ENCODE results near the gene FERMT3.
A peak's percentile ranks its signal among the peaks of the same experiment; 100 is the strongest.

Gene FERMT3

GRCh38 chr11:64250415-64251015 lies 44.0 kb downstream of the FERMT3 start:
- Histone ChIP-seq H3K9ac (ENCODE audit: low read length) (peak overlapping the region; percentile 55), H3K9me3 (ENCODE audit: control insufficient read depth, low read length) (no peaks in the 10 kb centered on the region), H3K4me3 (ENCODE audit: low read length) (peak overlapping the region; percentile 25), H3K36me3 (ENCODE audit: control insufficient read depth, insufficient read depth, low read length) (peaks cover 8% of the 10 kb centered on the region), H3K4me1 (ENCODE audit: control insufficient read depth, insufficient read depth, low read length) (peaks cover 40% of the 10 kb centered on the region), H3K27me3 (ENCODE audit: control insufficient read depth, insufficient read depth, low read length) (peaks cover 5% of the 10 kb centered on the region)

- Histone ChIP-seq H3K4me3 (ENCODE audit: low read length) (peak within 1 kb of the TSS; percentile 65), H3K4me1 (ENCODE audit: control insufficient read depth, insufficient read depth, low read length) (peaks cover 34% of the 10 kb centered on the region), H3K9me3 (ENCODE audit: control insufficient read depth, low read length) (no peaks in the 10 kb centered on the region), H3K27me3 (ENCODE audit: control insufficient read depth, insufficient read depth, low read length) (peaks cover 5% of the 10 kb centered on the region), H3K36me3 (ENCODE audit: control insufficient read depth, insufficient read depth, low read length) (peaks cover 14% of the 10 kb centered on the region), H3K9ac (ENCODE audit: low read length) (peak within 1 kb of the TSS; percentile 72)
Observed at GRCh38 chr11:64251016-64251752, 44.7 kb downstream of the FERMT3 start, which contains the start of gene PLCB3. PLCB3 (plus strand) TSS chr11:64251530; CDS start chr11:64251650, 120 bp downstream.

- Histone ChIP-seq H3K9me3 (ENCODE audit: control insufficient read depth, low read length) (no peaks in the 10 kb centered on the region), H3K4me3 (ENCODE audit: low read length) (peak overlapping the region; percentile 65), H3K36me3 (ENCODE audit: control insufficient read depth, insufficient read depth, low read length) (peaks cover 16% of the 10 kb centered on the region), H3K9ac (ENCODE audit: low read length) (peak overlapping the region; percentile 72), H3K27me3 (ENCODE audit: control insufficient read depth, insufficient read depth, low read length) (peaks cover 5% of the 10 kb centered on the region), H3K4me1 (ENCODE audit: control insufficient read depth, insufficient read depth, low read length) (peaks cover 34% of the 10 kb centered on the region)
Observed at GRCh38 chr11:64251753-64252002, 45.2 kb downstream of the FERMT3 start.

- Histone ChIP-seq H3K9me3 (ENCODE audit: control insufficient read depth, low read length) (no peaks in the 10 kb centered on the region), H3K4me1 (ENCODE audit: control insufficient read depth, insufficient read depth, low read length) (peaks cover 34% of the 10 kb centered on the region), H3K4me3 (ENCODE audit: low read length) (peak overlapping the region; percentile 65), H3K9ac (ENCODE audit: low read length) (peak overlapping the region; percentile 72), H3K36me3 (ENCODE audit: control insufficient read depth, insufficient read depth, low read length) (peaks cover 16% of the 10 kb centered on the region), H3K27me3 (ENCODE audit: control insufficient read depth, insufficient read depth, low read length) (peaks cover 5% of the 10 kb centered on the region)
Observed at GRCh38 chr11:64252003-64252872, 45.7 kb downstream of the FERMT3 start.

GRCh38 chr11:64253043-64253442 lies 46.5 kb downstream of the FERMT3 start:
- H3K9me3 ChIP-seq (ENCODE audit: control insufficient read depth, low read length) = no peaks in the 10 kb centered on the region
- peaks cover 5% of the 10 kb centered on the region for H3K27me3 ChIP-seq (ENCODE audit: control insufficient read depth, insufficient read depth, low read length)
- peaks cover 16% of the 10 kb centered on the region for H3K36me3 ChIP-seq (ENCODE audit: control insufficient read depth, insufficient read depth, low read length)
- H3K9ac ChIP-seq (ENCODE audit: low read length) = peak overlapping the region; percentile 72
- H3K4me1 ChIP-seq (ENCODE audit: control insufficient read depth, insufficient read depth, low read length) = peaks cover 29% of the 10 kb centered on the region
- H3K4me3 ChIP-seq (ENCODE audit: low read length) = no peak overlapping the region

- peaks cover 16% of the 10 kb centered on the region for H3K36me3 ChIP-seq (ENCODE audit: control insufficient read depth, insufficient read depth, low read length)
- peak overlapping the region; percentile 72 for H3K9ac ChIP-seq (ENCODE audit: low read length)
- peaks cover 29% of the 10 kb centered on the region for H3K4me1 ChIP-seq (ENCODE audit: control insufficient read depth, insufficient read depth, low read length)
Observed at GRCh38 chr11:64253481-64253880, 47.0 kb downstream of the FERMT3 start.

GRCh38 chr11:64254326-64254725 lies 47.8 kb downstream of the FERMT3 start:
- Histone ChIP-seq H3K9me3 (ENCODE audit: control insufficient read depth, low read length) (no peaks in the 10 kb centered on the region), H3K4me1 (ENCODE audit: control insufficient read depth, insufficient read depth, low read length) (peaks cover 29% of the 10 kb centered on the region), H3K9ac (ENCODE audit: low read length) (no peak overlapping the region), H3K36me3 (ENCODE audit: control insufficient read depth, insufficient read depth, low read length) (peaks cover 16% of the 10 kb centered on the region), H3K4me3 (ENCODE audit: low read length) (no peak overlapping the region), H3K27me3 (ENCODE audit: control insufficient read depth, insufficient read depth, low read length) (peaks cover 5% of the 10 kb centered on the region)

More at GRCh38 chr11:64253481-64253880, 47.0 kb downstream of the FERMT3 start:
- no peaks in the 10 kb centered on the region for H3K9me3 ChIP-seq (ENCODE audit: control insufficient read depth, low read length)
- H3K4me3 ChIP-seq (ENCODE audit: low read length) = no peak overlapping the region
- peaks cover 5% of the 10 kb centered on the region for H3K27me3 ChIP-seq (ENCODE audit: control insufficient read depth, insufficient read depth, low read length)

GRCh38 chr11:64255135-64256128 lies 48.9 kb downstream of the FERMT3 start:
- Histone ChIP-seq H3K9me3 (ENCODE audit: control insufficient read depth, low read length) (no peaks in the 10 kb centered on the region), H3K36me3 (ENCODE audit: control insufficient read depth, insufficient read depth, low read length) (peaks cover 21% of the 10 kb centered on the region), H3K4me1 (ENCODE audit: control insufficient read depth, insufficient read depth, low read length) (peaks cover 28% of the 10 kb centered on the region), H3K4me3 (ENCODE audit: low read length) (no peak overlapping the region), H3K9ac (ENCODE audit: low read length) (no peak overlapping the region), H3K27me3 (ENCODE audit: control insufficient read depth, insufficient read depth, low read length) (peaks cover 5% of the 10 kb centered on the region)

GRCh38 chr11:64256300-64256699 lies 49.8 kb downstream of the FERMT3 start:
- Histone ChIP-seq H3K4me1 (ENCODE audit: control insufficient read depth, insufficient read depth, low read length) (peaks cover 21% of the 10 kb centered on the region), H3K9me3 (ENCODE audit: control insufficient read depth, low read length) (no peaks in the 10 kb centered on the region), H3K9ac (ENCODE audit: low read length) (no peak overlapping the region), H3K27me3 (ENCODE audit: control insufficient read depth, insufficient read depth, low read length) (no peaks in the 10 kb centered on the region), H3K36me3 (ENCODE audit: control insufficient read depth, insufficient read depth, low read length) (peaks cover 21% of the 10 kb centered on the region), H3K4me3 (ENCODE audit: low read length) (no peak overlapping the region)

GRCh38 chr11:64258356-64258755 lies 51.8 kb downstream of the FERMT3 start:
- peaks cover 6% of the 10 kb centered on the region for H3K4me1 ChIP-seq (ENCODE audit: control insufficient read depth, insufficient read depth, low read length)
- no peak overlapping the region for H3K4me3 ChIP-seq (ENCODE audit: low read length)
- no peak overlapping the region for H3K9ac ChIP-seq (ENCODE audit: low read length)
- H3K27me3 ChIP-seq (ENCODE audit: control insufficient read depth, insufficient read depth, low read length) = no peaks in the 10 kb centered on the region
- peaks cover 28% of the 10 kb centered on the region for H3K36me3 ChIP-seq (ENCODE audit: control insufficient read depth, insufficient read depth, low read length)
- no peaks in the 10 kb centered on the region for H3K9me3 ChIP-seq (ENCODE audit: control insufficient read depth, low read length)

- H3K4me1 ChIP-seq (ENCODE audit: control insufficient read depth, insufficient read depth, low read length) = no peaks in the 10 kb centered on the region
- H3K9me3 ChIP-seq (ENCODE audit: control insufficient read depth, low read length) = no peaks in the 10 kb centered on the region
- H3K27me3 ChIP-seq (ENCODE audit: control insufficient read depth, insufficient read depth, low read length) = no peaks in the 10 kb centered on the region
- H3K36me3 ChIP-seq (ENCODE audit: control insufficient read depth, insufficient read depth, low read length) = peaks cover 33% of the 10 kb centered on the region
- H3K9ac ChIP-seq (ENCODE audit: low read length) = no peak overlapping the region
- H3K4me3 ChIP-seq (ENCODE audit: low read length) = no peak overlapping the region
Observed at GRCh38 chr11:64258946-64259532, 52.5 kb downstream of the FERMT3 start.

Data from mucosa of stomach (tissue), 1 donor.